HEK293 (cell line): Measurements from ENCODE around the gene ISCU.

ENCODE experiments used
- CTCF ChIA-PET: fragments of 350-600 bp; formaldehyde crosslinking; extraction: SDS; loops from one replicate; lab custom pipeline; 2021; ENCODE audit warnings: antibody characterized with exemption; lab: Yijun Ruan, JAX
- POLR2A ChIA-PET: fragments of 300-600 bp; formaldehyde crosslinking; extraction: SDS; loops from one replicate; lab custom pipeline; 2020; ENCODE audit warnings: antibody characterized with exemption, inconsistent platforms; lab: Yijun Ruan, JAX
- H3K27ac ChIP-seq: fragments of 200-500 bp; sonication (Bioruptor generic); 2 replicates; pipeline ENCODE4 v1.5.1; 2014; ENCODE audit warnings: low read depth, low read length, control low read depth, inconsistent platforms; ENCODE audit errors: extremely low read depth
- H3K36me3 ChIP-seq, 2 experiments: fragments of 200-500 bp in 1 of 2; sonication (Bioruptor generic) in 1 of 2; 1 replicate in 1 of 2; 2 replicates in 1 of 2; pipeline ENCODE4 v1.5.1; 2014 to 2017; ENCODE audit warnings: inconsistent platforms in 2 of 2, low read length in 2 of 2; ENCODE audit not compliant: control insufficient read depth in 2 of 2, insufficient read depth in 1 of 2
- H3K4me1 ChIP-seq: fragments of 200-500 bp; sonication (Bioruptor generic); 2 replicates; pipeline ENCODE4 v1.5.1; 2014; ENCODE audit warnings: mild to moderate bottlenecking, low read length, inconsistent platforms; ENCODE audit not compliant: control insufficient read depth, insufficient read depth
- H3K4me3 ChIP-seq: 2 replicates; pipeline ENCODE4 v1.5.1; 2011; ENCODE audit warnings: low read depth, mild to moderate bottlenecking, control low read depth, low read length, moderate library complexity
- H3K9me3 ChIP-seq: fragments of 200-500 bp; sonication (Bioruptor generic); 2 replicates; pipeline ENCODE4 v1.5.1; 2014; ENCODE audit warnings: low read depth, low read length, inconsistent platforms; ENCODE audit not compliant: control insufficient read depth, insufficient read depth
- GLIS1 ChIP-seq: fragments of 450-650 bp; formaldehyde crosslinking; IDR thresholded peaks from 2 replicates; pipeline ENCODE4 v1.5.1; 2016; ENCODE audit warnings: missing biosample characterization, missing genetic modification characterization
- GLIS2 ChIP-seq: fragments of 450-650 bp; formaldehyde crosslinking; IDR thresholded peaks from 2 replicates; pipeline ENCODE4 v1.5.1; 2016; ENCODE audit warnings: missing biosample characterization, missing genetic modification characterization
- HOXC10 ChIP-seq: sonication (generic); formaldehyde crosslinking; IDR thresholded peaks from 2 replicates; pipeline ENCODE4 v1.8.1; 2023; ENCODE audit warnings: mild to moderate bottlenecking, missing genetic modification reagents
- HOXD13 ChIP-seq: sonication (generic); formaldehyde crosslinking; IDR thresholded peaks from 2 replicates; pipeline ENCODE4 v1.8.0; 2022; ENCODE audit warnings: missing genetic modification reagents, borderline replicate concordance
- YY1 ChIP-seq: fragments of 450-650 bp; formaldehyde crosslinking; IDR thresholded peaks from 2 replicates; pipeline ENCODE4 v1.5.1; 2018; ENCODE audit warnings: missing biosample characterization, missing genetic modification characterization
- ZBTB17 ChIP-seq: fragments of 450-650 bp; formaldehyde crosslinking; IDR thresholded peaks from 2 replicates; pipeline ENCODE4 v1.5.1; 2016; ENCODE audit warnings: missing biosample characterization, missing genetic modification characterization
- ZFP3 ChIP-seq: fragments of 450-650 bp; formaldehyde crosslinking; IDR thresholded peaks from 2 replicates; pipeline ENCODE4 v1.5.1; 2016; ENCODE audit warnings: low read depth, missing biosample characterization, missing genetic modification characterization
- ZIC2 ChIP-seq: fragments of 450-650 bp; formaldehyde crosslinking; IDR thresholded peaks from 2 replicates; pipeline ENCODE4 v1.5.1; 2016; ENCODE audit warnings: missing biosample characterization, missing genetic modification characterization
- ZNF112 ChIP-seq: fragments of 450-650 bp; formaldehyde crosslinking; IDR thresholded peaks from 2 replicates; pipeline ENCODE4 v1.5.0; 2017; ENCODE audit warnings: missing biosample characterization, missing genetic modification characterization
- ZNF140 ChIP-seq: fragments of 450-650 bp; formaldehyde crosslinking; IDR thresholded peaks from 2 replicates; pipeline ENCODE4 v1.5.1; 2016; ENCODE audit warnings: missing biosample characterization, missing genetic modification characterization
- ZNF175 ChIP-seq: fragments of 450-650 bp; formaldehyde crosslinking; IDR thresholded peaks from 2 replicates; pipeline ENCODE4 v1.5.1; 2016; ENCODE audit warnings: missing biosample characterization, missing genetic modification characterization
- ZNF354C ChIP-seq: fragments of 450-650 bp; formaldehyde crosslinking; IDR thresholded peaks from 2 replicates; pipeline ENCODE4 v1.5.1; 2016; ENCODE audit warnings: missing biosample characterization, missing genetic modification characterization, low read depth, borderline replicate concordance
- ZNF423 ChIP-seq: fragments of 450-650 bp; formaldehyde crosslinking; IDR thresholded peaks from 2 replicates; pipeline ENCODE4 v1.5.1; 2016; ENCODE audit warnings: missing biosample characterization, missing genetic modification characterization
- ZNF426 ChIP-seq: fragments of 450-650 bp; formaldehyde crosslinking; IDR thresholded peaks from 2 replicates; pipeline ENCODE4 v1.5.1; 2017; ENCODE audit warnings: missing biosample characterization, missing genetic modification characterization, mild to moderate bottlenecking, inconsistent platforms, moderate library complexity
- ZNF514 ChIP-seq: fragments of 450-650 bp; formaldehyde crosslinking; IDR thresholded peaks from 2 replicates; pipeline ENCODE4 v1.5.1; 2016; ENCODE audit warnings: missing biosample characterization, missing genetic modification characterization
- ZNF585B ChIP-seq: fragments of 450-650 bp; formaldehyde crosslinking; IDR thresholded peaks from 2 replicates; pipeline ENCODE4 v1.5.1; 2016; ENCODE audit warnings: missing biosample characterization, missing genetic modification characterization
- ZNF610 ChIP-seq: fragments of 450-650 bp; formaldehyde crosslinking; IDR thresholded peaks from 2 replicates; pipeline ENCODE4 v1.5.1; 2016; ENCODE audit warnings: missing biosample characterization, missing genetic modification characterization, borderline replicate concordance
- ZNF626 ChIP-seq: fragments of 450-650 bp; sonication (Bioruptor Pico); formaldehyde crosslinking; IDR thresholded peaks from 2 replicates; pipeline ENCODE4 v1.5.1; 2018; ENCODE audit warnings: missing biosample characterization, missing genetic modification characterization, inconsistent platforms
- ZNF654 ChIP-seq: fragments of 450-650 bp; formaldehyde crosslinking; IDR thresholded peaks from 2 replicates; pipeline ENCODE4 v1.5.1; 2016; ENCODE audit warnings: low read depth, missing biosample characterization, missing genetic modification characterization
- ZNF776 ChIP-seq: fragments of 450-650 bp; formaldehyde crosslinking; IDR thresholded peaks from 2 replicates; pipeline ENCODE4 v1.5.0; 2017; ENCODE audit warnings: missing biosample characterization, missing genetic modification characterization, borderline replicate concordance
- ZNF792 ChIP-seq: fragments of 450-650 bp; formaldehyde crosslinking; IDR thresholded peaks from 2 replicates; pipeline ENCODE4 v1.5.1; 2016; ENCODE audit warnings: missing biosample characterization, missing genetic modification characterization
- TF ChIP-seq, protein P1 (sequence below): fragments of 450-650 bp; formaldehyde crosslinking; IDR thresholded peaks from 2 replicates; pipeline ENCODE4 v1.5.1; 2017; ENCODE audit warnings: missing biosample characterization, missing genetic modification characterization
- TF ChIP-seq, protein P2 (sequence below): fragments of 450-650 bp; formaldehyde crosslinking; IDR thresholded peaks from 2 replicates; pipeline ENCODE4 v1.5.1; 2016; ENCODE audit warnings: missing biosample characterization, missing genetic modification characterization

ISCU gene

DNA sequence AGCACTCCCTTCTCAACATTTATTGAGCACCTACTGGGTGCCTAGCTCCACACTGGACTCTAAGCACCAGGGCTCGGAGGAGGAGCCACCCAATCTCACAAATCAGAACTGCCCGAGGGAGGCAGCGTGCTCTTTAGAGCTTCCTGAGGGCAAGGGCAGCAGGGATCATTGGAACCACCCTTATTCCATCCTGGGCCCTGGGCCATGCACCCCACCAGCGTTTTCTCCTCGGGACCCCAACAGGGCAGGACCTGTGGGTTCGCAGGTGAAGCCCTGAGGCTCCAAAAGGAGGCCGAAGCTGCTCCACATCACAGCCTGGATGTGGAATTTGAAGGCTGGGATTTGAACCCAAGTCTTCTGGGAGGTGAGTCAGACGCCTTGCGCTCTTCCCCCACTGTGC lies 20.1 kb downstream of the ISCU start:
- Histone ChIP-seq H3K4me3 (no peak overlapping the region), H3K4me1 (no peaks in the 10 kb centered on the region), H3K27ac (no peak overlapping the region), H3K36me3 (no peaks in the 10 kb centered on the region), H3K9me3 (no peaks in the 10 kb centered on the region)
- CTCF ChIA-PET, result interaction anchor here (1.1 to 1.6 kb wide), 2 partner anchors 18 to 36 kb away, joined by 5 to 7 read pairs; no protein-coding TSS in a partner anchor
- no peak for TF ChIP-seq YY1 (tag by site-specific recombination)
- TF ChIP-seq ZNF354C (tag by site-specific recombination), result no peak
- no peak for TF ChIP-seq ZNF610 (tag by site-specific recombination)
- TF ChIP-seq, protein P1, sequence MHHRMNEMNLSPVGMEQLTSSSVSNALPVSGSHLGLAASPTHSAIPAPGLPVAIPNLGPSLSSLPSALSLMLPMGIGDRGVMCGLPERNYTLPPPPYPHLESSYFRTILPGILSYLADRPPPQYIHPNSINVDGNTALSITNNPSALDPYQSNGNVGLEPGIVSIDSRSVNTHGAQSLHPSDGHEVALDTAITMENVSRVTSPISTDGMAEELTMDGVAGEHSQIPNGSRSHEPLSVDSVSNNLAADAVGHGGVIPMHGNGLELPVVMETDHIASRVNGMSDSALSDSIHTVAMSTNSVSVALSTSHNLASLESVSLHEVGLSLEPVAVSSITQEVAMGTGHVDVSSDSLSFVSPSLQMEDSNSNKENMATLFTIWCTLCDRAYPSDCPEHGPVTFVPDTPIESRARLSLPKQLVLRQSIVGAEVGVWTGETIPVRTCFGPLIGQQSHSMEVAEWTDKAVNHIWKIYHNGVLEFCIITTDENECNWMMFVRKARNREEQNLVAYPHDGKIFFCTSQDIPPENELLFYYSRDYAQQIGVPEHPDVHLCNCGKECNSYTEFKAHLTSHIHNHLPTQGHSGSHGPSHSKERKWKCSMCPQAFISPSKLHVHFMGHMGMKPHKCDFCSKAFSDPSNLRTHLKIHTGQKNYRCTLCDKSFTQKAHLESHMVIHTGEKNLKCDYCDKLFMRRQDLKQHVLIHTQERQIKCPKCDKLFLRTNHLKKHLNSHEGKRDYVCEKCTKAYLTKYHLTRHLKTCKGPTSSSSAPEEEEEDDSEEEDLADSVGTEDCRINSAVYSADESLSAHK (tag by site-specific recombination), result no peak
- TF ChIP-seq, protein P2, sequence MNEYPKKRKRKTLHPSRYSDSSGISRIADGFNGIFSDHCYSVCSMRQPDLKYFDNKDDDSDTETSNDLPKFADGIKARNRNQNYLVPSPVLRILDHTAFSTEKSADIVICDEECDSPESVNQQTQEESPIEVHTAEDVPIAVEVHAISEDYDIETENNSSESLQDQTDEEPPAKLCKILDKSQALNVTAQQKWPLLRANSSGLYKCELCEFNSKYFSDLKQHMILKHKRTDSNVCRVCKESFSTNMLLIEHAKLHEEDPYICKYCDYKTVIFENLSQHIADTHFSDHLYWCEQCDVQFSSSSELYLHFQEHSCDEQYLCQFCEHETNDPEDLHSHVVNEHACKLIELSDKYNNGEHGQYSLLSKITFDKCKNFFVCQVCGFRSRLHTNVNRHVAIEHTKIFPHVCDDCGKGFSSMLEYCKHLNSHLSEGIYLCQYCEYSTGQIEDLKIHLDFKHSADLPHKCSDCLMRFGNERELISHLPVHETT (tag by site-specific recombination), result no peak
- TF ChIP-seq ZNF426 (tag by site-specific recombination), result no peak
- TF ChIP-seq ZNF514 (tag by site-specific recombination), result no peak
- POLR2A ChIA-PET, result no interaction called here

DNA sequence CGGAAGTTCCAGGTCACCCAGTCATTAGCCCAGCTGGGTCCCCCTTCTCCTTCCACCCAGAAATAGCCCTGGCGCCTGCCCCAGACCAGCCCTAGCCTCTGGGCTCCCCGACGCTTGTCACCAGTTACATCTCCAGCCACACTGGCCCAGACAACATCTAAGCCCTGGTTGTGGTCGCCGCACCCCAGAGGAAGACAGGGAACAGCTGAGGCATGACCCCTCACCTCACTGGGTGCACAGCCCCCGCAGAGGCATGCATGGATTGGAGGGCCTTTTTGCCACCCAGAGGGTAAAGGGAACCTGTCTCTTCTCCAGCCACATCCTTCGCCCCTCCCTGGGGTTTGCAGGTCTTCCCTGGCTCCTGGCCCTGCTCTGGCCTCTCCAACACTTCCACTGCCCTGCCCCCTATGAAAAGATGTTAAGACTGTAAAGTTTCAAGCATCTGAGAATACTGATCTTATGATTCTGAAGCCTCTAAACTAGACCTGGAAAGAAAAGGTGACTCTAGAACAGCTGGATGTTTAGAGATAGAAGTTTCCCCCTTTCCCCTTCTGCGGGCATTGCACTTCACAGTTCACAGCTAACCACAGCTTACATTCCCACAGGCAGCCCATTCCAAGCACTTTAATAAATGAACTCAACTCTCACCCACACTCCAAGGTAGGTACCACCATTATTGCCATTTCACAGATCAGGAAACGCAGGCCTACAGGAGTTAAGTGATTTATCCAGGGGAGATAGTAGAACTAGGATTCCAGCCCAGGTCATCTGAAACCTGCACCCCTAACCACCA lies 20.8 kb downstream of the ISCU start:
- POLR2A ChIA-PET, result no interaction called here

DNA sequence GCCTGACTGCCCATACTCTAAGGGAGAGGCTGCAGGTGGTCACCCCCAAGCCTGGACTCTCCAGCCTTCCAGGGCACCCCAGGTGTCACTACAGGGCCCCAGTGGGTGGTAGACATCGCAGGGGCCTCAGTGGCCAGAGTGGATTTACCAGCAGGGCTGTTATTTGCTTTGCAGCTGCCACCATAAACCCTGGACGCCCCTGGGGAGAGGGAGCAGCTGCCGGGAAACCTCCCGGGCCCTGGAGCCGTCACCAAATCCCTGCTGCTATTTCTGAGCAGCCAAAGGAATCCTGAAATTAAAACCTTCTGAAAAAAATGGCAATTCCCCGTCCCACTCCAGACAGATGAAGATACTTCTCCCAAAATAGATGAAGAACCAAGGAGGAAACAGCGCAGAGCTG lies 21.6 kb downstream of the ISCU start:
- POLR2A ChIA-PET, result no interaction called here
- CTCF ChIA-PET, result interaction anchor here (0.7 to 1.7 kb wide), 3 partner anchors 16 to 34 kb away, joined by 3 to 7 read pairs (median 3); no protein-coding TSS in a partner anchor

More for the DNA sequence above, 20.8 kb downstream of the ISCU start:
- CTCF ChIA-PET, result interaction anchor here (1.2 to 1.7 kb wide), 3 partner anchors 19 to 34 kb away, joined by 3 to 7 read pairs (median 7); no protein-coding TSS in a partner anchor
- TF ChIP-seq ZFP3 (tag by site-specific recombination) (no peak), ZBTB17 (tag by site-specific recombination) (peak; percentile 32; the same call in 1 of the 2 replicates), ZIC2 (tag by site-specific recombination) (0 out of 2 replicates have a peak, but pooled peaks have one; percentile 13)
- Histone ChIP-seq H3K27ac (no peak overlapping the region), H3K4me1 (no peaks in the 10 kb centered on the region), H3K4me3 (no peak overlapping the region), H3K36me3 (no peaks in the 10 kb centered on the region), H3K9me3 (no peaks in the 10 kb centered on the region)

More for the DNA sequence above, 21.6 kb downstream of the ISCU start:
- no peaks in the 10 kb centered on the region for H3K9me3 ChIP-seq
- no peaks in the 10 kb centered on the region for H3K36me3 ChIP-seq
- TF ChIP-seq GLIS1 (tag by site-specific recombination) (peak; percentile 94), ZNF792 (tag by site-specific recombination) (no peak), ZFP3 (tag by site-specific recombination) (no peak), ZNF776 (tag by site-specific recombination) (no peak), ZNF423 (tag by site-specific recombination) (0 out of 2 replicates have a peak, but pooled peaks have one; percentile 56), ZIC2 (tag by site-specific recombination) (peak; percentile 100), ZNF175 (no peak), ZNF585B (tag by site-specific recombination) (no peak), GLIS2 (tag by site-specific recombination) (0 out of 2 replicates have a peak, but pooled peaks have one; percentile 27), HOXC10 (CRISPR knock-in tag) (no peak), ZNF140 (tag by site-specific recombination) (no peak), HOXD13 (CRISPR knock-in tag) (no peak), ZNF112 (no peak), ZNF654 (no peak), ZNF626 (tag by site-specific recombination) (no peak)
- no peak overlapping the region for H3K4me3 ChIP-seq
- H3K4me1 ChIP-seq, result no peaks in the 10 kb centered on the region
- no peak overlapping the region for H3K27ac ChIP-seq
